GM21381 (cell line): ENCODE results near the gene KIR2DL1.
"Not testable (repeated sequence)": the region's sequence is repeated elsewhere in the genome, so short reads cannot be mapped to it uniquely, and the experiment has no call there.

Source experiments
- ATAC-seq: cut with Tn5 transposase; IDR thresholded peaks from one replicate; pipeline ENCODE4 v1.9.1; 2021; ENCODE audit warnings: mild to moderate bottlenecking, moderate library complexity; ENCODE audit not compliant: unreplicated experiment

Gene KIR2DL1

DNA sequence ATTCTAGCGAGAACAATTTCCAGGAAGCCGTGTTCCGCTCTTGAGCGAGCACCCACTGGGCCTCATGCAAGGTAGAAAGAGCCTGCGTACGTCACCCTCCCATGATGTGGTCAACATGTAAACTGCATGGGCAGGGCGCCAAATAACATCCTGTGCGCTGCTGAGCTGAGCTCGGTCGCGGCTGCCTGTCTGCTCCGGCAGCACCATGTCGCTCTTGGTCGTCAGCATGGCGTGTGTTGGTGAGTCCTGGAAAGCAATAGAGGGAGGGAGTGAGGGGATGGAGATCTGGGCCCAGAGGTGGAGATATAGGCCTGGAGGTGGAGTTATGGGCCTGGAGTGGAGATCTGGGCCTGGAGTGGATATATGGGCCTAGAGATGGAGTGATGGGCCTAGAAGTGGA lies at the start of gene KIR2DL1:
KIR2DL1 (plus strand) TSS at position 148 of the 400 bp plus-strand sequence; CDS start at position 206, 58 bp downstream.
- not testable (repeated sequence) for ATAC-seq

DNA sequence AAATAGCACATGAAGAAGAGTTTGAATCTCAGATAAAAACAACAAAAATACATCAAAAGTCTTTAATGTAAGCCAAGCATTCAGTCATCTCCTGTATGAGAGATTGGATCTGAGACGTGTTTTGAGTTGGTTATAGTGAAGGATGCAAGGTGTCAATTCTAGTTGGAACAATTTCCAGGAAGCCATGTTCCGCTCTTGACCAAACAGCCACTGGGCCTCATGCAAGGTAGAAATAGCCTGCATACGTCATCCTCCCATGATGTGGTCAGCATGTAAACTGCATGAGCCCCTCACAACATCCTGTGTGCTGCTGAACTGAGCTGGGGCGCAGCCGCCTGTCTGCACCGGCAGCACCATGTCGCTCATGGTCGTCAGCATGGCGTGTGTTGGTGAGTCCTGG lies 45.5 kb upstream of the KIR2DL1 start, which contains the start of gene KIR3DL3:
KIR3DL3 (plus strand) TSS at position 301 of the 400 bp plus-strand sequence; CDS start at position 356, 55 bp downstream.
- no peak for ATAC-seq

DNA sequence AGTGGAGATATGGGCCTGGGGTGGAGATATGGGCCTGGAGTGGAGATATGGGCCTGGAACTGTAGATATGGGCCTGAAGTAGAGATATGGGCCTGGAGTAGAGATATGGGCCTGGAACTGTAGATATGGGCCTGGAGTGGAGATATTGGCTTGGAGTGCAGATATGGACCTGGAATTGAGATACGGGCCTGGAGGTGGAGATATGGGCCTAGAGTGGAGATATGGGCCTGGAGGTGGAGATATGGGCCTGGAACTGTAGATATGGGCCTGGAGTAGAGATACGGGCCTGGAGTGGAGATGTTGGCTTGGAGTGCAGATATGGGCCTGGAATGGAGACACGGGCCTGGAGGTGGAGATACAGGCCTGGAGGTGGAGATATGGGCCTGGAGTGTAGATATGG lies 44.9 kb upstream of the KIR2DL1 start:
- no peak for ATAC-seq

DNA sequence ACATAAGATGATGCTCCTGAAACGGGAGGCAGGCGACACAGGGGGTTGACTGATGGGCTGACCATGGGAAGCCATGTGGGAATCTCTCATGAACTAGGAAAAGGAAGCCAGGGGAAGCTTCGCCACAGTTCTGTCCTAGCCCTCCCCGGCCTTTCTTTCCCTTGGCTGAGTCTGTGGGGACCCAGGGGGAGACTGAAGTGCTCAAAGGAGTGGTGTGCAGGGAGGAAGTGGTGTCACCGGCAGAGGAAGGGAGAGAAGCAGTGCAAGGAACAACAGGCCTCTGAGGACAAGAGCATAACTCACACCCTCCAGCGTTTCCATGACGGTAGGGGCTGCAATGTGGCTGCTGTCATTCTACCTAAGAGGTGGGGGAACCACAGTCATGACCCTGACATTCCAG lies 44.3 kb upstream of the KIR2DL1 start:
- no peak for ATAC-seq

DNA sequence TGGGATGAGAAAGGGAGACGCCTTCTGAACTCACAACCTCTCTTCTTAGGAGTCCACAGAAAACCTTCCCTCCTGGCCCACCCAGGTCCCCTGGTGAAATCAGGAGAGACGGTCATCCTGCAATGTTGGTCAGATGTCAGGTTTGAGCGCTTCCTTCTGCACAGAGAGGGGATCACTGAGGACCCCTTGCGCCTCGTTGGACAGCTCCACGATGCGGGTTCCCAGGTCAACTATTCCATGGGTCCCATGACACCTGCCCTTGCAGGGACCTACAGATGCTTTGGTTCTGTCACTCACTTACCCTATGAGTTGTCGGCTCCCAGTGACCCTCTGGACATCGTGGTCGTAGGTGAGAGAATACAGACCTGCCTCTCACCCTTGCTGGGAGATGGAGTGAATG lies 42.0 kb upstream of the KIR2DL1 start:
- ATAC-seq: no peak

DNA sequence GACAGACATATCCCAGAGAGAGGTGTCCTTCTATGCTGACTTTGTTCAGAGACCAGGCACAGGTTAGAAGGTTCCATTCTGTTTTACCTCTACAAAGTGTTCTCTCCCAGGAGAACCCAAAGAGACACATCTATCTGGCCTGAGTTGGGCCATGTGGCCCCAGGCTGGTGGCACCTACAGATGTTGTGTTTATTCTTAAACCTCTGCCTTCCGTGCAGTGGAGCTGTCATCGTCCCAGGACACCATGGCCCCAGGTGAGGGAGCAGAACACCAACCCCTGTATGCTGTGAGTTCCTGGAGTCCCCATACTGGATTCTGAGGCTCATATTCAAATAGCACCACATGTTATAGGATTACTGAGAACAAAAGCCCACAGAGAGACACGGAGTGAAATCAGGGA lies 41.4 kb upstream of the KIR2DL1 start:
- no peak for ATAC-seq

DNA sequence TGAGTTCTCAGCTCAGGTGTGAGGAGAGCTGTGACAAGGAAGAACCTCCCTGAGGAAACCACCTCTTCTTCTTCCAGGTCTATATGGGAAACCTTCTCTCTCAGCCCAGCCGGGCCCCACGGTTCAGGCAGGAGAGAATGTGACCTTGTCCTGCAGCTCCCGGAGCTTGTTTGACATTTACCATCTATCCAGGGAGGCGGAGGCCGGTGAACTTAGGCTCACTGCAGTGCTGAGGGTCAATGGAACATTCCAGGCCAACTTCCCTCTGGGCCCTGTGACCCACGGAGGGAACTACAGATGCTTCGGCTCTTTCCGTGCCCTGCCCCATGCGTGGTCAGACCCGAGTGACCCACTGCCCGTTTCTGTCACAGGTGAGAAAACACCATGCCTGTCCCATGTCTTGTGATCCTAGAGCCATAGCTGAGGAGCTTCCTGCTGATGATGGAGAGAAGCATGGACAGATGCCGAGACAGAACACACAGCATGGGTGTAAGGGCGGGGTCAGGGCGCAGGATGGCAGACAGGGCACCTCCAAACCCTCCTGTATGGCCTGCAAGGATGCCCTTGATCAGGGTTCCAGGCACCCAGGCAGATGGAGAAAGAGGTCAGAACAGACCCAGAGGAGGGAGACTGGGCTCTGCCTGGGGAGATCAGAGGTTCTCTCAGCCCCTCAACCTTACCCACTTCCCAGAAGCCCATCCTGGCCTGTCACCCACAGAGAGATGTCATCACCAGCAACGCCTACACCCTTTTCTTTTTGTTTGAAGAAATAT lies 40.0 kb upstream of the KIR2DL1 start:
- ATAC-seq: no peak

DNA sequence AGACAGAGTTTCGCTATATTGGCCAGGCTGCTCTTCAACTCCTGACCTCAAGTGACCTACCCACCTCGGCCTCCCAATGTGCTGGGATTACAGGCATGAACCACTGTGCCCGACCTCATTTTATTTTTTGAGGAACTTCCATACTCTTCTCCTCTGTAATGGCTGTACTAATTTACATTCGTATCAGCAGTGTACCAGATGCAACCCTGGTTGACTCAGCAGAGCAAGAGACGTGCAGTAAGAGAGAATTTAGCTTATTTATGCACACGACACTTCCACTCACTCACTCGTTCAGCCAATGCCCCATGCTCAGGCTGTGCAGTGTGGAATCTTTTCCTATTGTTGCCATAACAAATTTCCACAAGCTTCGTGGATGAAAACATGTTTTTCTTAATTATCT lies 38.4 kb upstream of the KIR2DL1 start:
- ATAC-seq: no peak

DNA sequence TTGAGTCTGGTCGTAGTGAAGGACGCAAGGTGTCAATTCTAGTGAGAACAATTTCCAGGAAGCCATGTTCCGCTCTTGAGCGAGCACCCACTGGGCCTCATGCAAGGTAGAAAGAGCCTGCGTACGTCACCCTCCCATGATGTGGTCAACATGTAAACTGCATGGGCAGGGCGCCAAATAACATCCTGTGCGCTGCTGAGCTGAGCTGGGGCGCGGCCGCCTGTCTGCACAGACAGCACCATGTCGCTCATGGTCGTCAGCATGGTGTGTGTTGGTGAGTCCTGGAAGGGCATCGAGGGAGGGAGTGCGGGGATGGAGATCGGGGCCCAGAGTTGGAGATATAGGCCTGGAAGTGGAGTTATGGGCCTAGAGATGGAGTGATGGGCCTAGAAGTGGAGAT lies 31.3 kb upstream of the KIR2DL1 start, which contains the start of gene KIR2DL3:
KIR2DL3 (plus strand) TSS at position 208 of the 400 bp plus-strand sequence; CDS start at position 241, 33 bp downstream.
- not testable (repeated sequence) for ATAC-seq

DNA sequence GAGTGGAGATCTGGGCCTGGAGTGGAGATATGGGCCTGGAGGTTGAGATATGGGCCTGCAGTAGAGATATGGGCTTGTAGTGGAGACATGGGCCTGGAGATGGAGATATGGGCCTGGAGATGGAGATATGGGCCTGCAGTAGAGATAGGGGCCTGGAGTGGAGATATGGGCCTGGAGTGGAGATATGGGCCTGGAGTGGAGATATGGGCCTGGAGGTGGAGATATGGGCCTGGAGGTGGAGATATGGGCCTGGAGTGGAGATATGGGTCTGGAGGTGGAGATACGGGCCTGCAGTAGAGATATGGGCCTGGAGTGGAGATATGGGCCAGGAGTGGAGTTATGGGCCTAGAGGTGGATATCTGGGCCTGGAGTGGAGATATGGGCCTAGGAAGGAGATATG lies 30.9 kb upstream of the KIR2DL1 start:
- ATAC-seq: no peak

DNA sequence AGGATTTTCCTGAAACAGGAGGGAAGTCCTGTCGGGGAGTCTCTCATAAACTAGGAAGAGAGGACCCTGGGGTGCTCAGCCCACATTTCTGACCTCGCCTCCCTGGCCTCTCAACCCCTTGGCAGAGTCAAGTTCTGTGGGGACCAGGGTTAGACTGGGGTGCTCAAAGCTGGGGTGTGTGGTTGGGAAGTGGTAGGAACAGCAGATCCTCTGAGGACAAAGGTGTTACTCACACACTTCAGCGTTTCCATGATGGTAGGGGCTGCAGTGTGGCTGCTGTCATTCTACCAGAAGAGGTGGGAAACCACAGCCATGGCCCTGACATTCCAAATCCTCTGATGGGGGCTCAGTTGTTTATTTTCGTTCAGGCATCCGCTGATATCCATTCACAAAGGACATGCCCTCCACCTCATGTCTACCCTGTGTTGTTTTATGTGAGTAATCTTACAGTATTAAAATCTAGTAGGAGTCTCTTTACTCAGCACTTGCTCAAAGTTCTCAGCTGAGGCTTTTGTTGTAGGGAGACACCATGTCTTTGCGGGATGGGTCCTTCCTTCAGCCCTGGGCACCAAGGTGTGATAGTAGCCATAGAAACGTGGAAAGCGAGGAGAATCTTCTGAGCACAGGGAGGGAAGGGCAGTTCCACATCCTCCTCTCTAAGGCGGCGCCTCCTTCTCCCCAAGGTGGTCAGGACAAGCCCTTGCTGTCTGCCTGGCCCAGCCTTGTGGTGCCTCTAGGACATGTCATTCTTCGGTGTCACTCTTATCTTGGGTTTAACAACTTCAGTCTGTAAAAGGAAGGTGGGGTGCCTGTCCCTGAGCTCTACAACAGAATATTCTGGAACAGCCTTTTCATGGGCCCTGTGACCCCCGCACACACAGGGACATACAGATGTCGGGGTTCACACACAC lies 29.8 kb upstream of the KIR2DL1 start:
- no peak for ATAC-seq

DNA sequence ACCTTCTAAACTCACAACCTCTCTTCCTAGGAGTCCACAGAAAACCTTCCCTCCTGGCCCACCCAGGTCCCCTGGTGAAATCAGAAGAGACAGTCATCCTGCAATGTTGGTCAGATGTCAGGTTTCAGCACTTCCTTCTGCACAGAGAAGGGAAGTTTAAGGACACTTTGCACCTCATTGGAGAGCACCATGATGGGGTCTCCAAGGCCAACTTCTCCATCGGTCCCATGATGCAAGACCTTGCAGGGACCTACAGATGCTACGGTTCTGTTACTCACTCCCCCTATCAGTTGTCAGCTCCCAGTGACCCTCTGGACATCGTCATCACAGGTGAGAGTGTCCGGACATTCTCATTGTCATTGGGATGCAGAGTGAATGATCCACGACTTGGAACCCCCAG lies 27.6 kb upstream of the KIR2DL1 start:
- not testable (repeated sequence) for ATAC-seq

DNA sequence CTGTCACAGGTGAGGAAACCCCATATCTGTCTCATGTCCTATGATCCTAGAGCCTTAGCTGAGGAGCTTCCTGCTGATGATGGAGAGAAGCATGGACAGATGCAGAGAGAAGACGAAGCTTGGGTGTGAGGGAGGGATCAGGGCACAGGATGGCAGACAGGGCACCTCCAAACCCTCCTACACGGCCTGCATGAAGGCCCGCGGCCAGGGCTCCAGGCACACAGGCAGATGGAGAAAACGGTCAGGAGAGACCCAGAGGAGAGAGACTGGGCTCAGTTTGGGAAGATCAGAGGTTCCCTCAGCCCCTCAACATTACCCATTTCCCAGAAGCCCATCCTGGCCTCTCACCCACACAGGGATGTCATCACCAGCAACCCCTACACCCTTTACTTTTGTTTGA lies 25.5 kb upstream of the KIR2DL1 start:
- not testable (repeated sequence) for ATAC-seq

DNA sequence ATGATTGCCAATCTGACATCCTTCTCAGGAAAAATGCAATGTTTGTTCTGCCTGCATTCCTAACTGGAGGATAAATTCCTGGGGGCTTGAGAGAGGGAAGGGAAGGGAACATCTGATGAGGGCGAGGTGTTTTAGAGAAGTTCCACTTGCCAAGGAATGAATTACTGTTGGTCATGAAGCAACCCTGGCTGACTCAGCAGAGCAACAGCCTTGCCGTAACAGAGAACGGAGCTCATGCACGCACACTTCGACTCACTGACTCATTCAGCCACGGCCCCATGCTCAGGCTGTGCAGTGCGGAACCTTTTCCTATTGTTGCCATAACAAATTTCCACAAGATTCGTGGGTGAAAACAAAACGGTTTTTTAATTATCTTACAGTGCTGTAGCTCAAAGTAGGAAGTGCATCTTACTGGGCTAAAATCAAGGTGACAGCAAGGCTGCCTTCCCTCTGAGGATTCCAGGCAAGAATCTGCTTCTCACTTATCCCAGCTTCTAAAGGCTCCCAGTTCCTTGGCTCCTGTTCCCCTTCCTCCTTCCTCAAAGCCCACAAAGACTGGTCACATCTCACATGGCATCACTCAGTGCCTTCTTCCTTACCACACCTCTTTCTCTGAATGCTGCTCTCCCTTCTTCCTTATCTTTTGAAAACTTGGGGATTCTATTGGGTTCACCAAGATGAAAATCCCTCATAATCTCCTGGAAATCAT lies 21.8 kb upstream of the KIR2DL1 start:
- not testable (repeated sequence) for ATAC-seq

DNA sequence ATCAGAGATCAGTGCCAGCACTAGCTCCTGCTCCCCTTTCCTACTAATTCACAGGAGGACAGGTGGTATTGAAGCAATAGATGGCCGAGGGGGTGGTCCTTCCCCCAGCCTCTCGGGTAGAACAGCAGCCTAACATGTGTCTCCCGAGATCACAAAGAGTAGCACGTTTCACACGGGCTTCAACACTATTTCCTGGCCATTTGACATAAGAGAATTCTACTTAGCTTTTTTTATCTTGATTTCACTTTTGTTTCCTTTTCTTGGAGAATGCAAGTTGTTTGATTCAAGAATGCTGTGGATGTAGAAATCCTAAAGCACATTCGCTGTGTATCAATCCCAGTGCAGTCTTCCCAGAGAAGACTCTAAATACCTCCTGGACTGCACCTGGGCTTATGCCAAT lies 19.3 kb upstream of the KIR2DL1 start:
- not testable (repeated sequence) for ATAC-seq

DNA sequence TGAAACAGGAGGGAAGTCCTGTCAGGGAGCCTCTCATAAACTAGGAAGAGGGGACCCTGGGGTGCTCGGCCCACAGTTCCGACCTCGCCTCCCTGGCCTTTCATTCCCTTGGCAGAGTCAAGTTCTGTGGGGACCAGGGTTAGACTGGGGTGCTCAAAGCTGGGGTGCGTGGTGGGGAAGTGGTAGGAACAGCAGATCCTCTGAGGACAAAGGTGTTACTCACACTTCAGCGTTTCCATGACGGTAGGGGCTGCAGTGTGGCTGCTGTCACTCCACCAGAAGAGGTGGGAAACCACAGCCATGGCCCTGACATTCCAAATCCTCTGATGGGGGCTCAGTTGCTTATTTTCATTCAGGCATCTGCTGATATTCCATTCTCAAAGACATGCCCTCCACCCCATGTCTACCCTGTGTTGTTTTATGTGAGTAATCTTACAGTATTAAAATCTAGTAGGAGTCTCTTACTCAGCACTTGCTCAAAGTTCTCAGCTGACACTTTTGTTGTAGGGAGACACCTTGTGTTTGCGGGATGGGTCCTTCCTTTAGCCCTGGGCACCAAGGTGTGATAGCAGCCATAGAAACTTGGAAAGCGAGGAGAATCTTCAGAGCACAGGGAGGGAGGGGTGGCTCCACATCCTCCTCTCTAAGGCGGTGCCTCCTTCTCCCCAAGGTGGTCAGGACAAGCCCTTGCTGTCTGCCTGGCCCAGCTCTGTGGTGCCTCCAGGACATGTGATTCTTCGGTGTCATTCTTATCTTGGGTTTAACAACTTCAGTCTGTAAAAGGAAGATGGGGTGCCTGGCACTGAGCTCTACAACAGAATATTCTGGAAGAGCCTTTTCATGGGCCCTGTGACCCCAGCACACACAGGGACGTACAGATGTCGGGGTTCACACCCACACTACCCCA lies 13.1 kb upstream of the KIR2DL1 start:
- ATAC-seq: not testable (repeated sequence)

DNA sequence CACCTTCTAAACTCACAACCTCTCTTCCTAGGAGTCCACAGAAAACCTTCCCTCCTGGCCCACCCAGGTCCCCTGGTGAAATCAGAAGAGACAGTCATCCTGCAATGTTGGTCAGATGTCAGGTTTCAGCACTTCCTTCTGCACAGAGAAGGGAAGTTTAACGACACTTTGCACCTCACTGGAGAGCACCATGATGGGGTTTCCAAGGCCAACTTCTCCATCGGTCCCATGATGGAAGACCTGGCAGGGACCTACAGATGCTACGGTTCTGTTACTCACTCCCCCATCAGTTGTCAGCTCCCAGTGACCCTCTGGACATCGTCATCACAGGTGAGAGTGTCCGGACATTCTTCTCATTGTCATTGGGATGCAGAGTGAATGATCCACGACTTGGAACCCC lies 11.0 kb upstream of the KIR2DL1 start:
- not testable (repeated sequence) for ATAC-seq

DNA sequence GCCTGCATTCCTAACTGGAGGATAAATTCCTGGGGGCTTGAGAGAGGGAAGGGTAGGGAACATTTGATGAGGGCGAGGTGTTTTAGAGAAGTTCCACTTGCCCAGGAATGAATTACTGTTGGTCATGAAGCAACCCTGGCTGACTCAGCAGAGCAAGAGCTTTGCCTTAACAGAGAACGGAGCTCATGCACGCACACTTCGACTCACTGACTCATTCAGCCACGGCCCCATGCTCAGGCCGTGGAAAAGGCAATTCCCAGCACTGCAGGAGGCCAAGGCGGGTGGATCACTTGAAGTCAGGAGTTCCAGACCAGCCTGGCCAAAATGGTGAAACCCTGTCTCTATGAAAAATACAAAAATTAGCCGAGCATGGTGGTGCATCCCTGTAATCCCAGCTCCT lies 5.4 kb upstream of the KIR2DL1 start:
- not testable (repeated sequence) for ATAC-seq

DNA sequence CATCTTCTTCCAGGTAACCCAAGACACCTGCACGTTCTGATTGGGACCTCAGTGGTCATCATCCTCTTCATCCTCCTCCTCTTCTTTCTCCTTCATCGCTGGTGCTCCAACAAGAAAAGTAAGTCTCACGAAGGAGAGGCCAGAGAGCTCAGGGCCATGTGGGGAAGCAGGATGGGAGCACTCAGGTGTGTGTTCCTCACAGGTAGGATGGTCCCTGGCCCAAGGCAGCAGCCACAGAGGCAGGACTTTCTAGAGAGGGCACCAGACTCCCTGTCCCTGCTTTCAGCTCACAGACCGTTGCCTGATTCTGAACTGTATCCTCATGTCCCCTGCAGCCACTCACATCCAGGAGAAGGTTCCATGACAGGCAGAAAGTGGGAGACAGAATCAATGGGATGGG lies 3.1 kb upstream of the KIR2DL1 start:
- not testable (repeated sequence) for ATAC-seq

DNA sequence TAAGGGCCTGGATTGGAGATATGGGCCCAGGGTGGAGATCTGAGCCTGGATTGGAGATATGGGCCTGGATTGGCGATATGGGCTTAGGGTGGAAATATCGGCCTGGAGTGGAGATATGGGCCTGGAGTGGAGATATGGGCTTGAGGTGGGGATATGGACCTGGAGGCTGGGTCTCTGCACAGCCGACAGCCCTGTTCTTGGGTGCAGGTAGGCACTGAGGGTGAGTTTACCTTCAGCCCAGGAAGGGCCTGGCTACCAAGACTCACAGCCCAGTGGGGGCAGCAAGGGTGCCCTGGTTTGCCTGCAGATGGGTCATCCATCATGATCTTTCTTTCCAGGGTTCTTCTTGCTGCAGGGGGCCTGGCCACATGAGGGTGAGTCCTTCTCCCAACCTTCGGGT lies 918 bp downstream of the KIR2DL1 start:
- not testable (repeated sequence) for ATAC-seq
